ENCODE measurements around the gene PLCH1. TPM values are rescaled to one million over a fixed set of nuclear protein-coding genes. Genes with fewer than 3 reads are reported as not detected.

PLCH1 gene
- total and polyA plus RNA-seq, 10 of the 15 experiments (the other 5 are each of a cell fraction or from before 2014, with no cell fraction given) = 0.03 to 0.22 (median 0.04) TPM; not detected in 5

DNA sequence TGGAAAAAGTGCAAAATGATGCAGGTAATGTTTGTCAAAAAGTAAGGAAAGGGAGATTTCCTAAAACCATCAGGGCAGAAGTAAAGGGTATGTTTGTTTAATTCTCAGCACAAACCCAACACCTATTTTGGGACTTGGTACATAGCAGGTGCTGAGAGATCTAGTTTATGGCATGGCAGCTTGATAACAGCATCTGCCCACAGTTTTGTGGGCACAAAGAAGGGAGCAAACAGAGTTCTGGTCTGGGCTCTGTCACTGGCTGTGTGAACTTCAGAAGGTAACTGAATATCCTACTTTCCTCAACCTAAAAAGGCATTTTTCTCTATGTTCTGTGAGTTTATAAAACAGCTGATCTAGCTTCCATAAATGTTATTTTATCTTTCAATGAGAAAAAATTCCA, 141.6 kb downstream of the PLCH1 start (continued):
- TF ChIP-seq ZNF687 (IDR thresholded peaks at IDR 0.05) (no peak), MYC (IDR thresholded peaks at IDR 0.05; ENCODE audit: insufficient read depth, insufficient read length, insufficient replicate concordance, low read length, severe bottlenecking) (no peak), CUX1 (IDR thresholded peaks at IDR 0.05; ENCODE audit: insufficient replicate concordance, low read depth, low read length) (no peak), E2F4 (IDR thresholded peaks at IDR 0.05; ENCODE audit: low read depth, low read length) (no peak), ATF3 (IDR thresholded peaks at IDR 0.05; ENCODE audit: borderline replicate concordance, extremely low read depth, low read depth, low read length) (no peak), TCF7 (IDR thresholded peaks at IDR 0.05; ENCODE audit: borderline replicate concordance) (no peak), YY1 (IDR thresholded peaks at IDR 0.05; ENCODE audit: low read depth, low read length) (no peak), MEF2B (IDR thresholded peaks at IDR 0.05; ENCODE audit: partially characterized antibody, poor library complexity, severe bottlenecking) (no peak), ZZZ3 (IDR thresholded peaks at IDR 0.05; ENCODE audit: control insufficient read depth, insufficient read length, low read depth) (no peak), STAT1 (conservative IDR thresholded peaks at IDR 0.05) (no peak)
